Measurements from ENCODE around the gene COL26A1. TPM values are rescaled to one million over a fixed set of nuclear protein-coding genes. Genes with fewer than 3 reads are reported as not detected.
"Not testable (repeated sequence)": the region's sequence is repeated elsewhere in the genome, so short reads cannot be mapped to it uniquely, and the experiment has no call there.

Gene COL26A1
- total RNA-seq, 1 donor from 2014 or later = 0.11 TPM

DNA sequence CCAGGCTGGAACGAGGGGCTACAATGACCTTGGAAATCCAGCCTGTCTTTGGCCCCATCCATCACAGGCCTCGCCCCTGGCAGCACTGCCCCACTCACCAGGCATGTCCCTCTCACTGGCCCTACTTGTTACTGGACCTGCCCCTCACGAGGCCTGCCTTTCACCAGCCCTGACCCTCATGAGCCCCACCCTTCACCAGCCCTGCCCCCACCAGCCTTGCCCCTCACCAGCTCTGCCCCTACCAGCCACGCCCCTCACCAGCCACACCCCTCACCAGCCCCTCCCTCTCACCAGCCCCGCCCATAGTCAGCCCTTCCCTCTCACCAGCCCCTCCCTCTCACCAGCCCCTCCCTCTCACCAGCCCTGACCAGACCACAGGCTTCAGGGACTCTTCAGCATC, 57.8 kb downstream of the COL26A1 start:
- intact Hi-C loops (cut with micrococcal nuclease) = no loop called here
- H3K4me3 Mint-ChIP-seq (ENCODE audit: low read depth) = no peak overlapping the region
- H3K4me1 Mint-ChIP-seq (ENCODE audit: low read depth) = peaks cover 2% of the 10 kb centered on the region
- peaks cover 2% of the 10 kb centered on the region for H3K27me3 Mint-ChIP-seq (ENCODE audit: low read depth)
- no peak for DNase-seq (ENCODE audit: low spot score)
- H3K36me3 Mint-ChIP-seq (ENCODE audit: low read depth) = no peaks in the 10 kb centered on the region
- H3K27ac Mint-ChIP-seq = no peak overlapping the region
- no peaks in the 10 kb centered on the region for H3K9me3 Mint-ChIP-seq

DNA sequence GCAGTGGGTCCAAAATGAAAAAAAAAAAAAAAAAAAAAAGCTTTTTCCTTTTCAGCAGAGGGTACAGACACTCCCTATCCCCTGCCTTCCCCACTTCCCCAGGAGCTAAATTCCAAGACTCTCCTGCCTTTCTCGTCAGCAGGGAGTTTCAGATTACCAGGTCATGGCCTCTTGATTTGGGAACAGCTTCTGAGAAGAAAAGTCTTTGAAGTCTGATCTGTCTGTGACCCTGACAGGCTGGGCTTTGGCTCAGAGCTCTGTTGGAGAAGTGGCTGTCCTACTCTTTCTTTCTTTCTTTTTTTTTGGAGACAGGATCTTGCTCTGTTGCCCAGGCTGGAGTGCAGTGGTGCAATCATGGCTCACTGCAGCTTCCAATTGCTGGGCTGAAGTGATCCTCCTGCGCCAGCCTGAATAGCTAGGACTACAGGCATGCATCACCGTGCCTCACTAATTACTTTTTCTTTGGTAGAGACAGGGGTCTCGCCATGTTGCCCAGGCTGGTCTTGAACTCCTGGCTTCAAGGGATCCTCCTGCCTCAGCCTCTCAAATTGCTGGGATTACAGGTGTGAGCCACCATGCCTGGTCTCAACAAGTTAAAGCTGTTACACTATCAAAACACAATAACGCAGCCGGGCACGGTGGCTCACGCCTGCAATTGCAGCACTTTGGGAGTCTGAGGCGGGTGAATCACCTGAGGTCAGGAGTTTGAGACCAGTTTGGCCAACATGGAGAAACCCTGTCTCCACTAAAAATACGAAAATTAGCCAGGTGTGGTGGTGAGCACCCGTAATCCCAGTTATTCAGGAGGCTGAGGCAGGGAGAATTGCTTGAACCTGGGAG, 59.9 kb downstream of the COL26A1 start:
- Mint-ChIP-seq H3K4me3 (ENCODE audit: low read depth) (no peak overlapping the region), H3K27ac (no peak overlapping the region), H3K9me3 (no peaks in the 10 kb centered on the region), H3K27me3 (ENCODE audit: low read depth) (peaks cover 2% of the 10 kb centered on the region), H3K4me1 (ENCODE audit: low read depth) (peaks cover 2% of the 10 kb centered on the region), H3K36me3 (ENCODE audit: low read depth) (no peaks in the 10 kb centered on the region)
- intact Hi-C loops (cut with micrococcal nuclease) = no loop called here
- no peak for DNase-seq (ENCODE audit: low spot score)

DNA sequence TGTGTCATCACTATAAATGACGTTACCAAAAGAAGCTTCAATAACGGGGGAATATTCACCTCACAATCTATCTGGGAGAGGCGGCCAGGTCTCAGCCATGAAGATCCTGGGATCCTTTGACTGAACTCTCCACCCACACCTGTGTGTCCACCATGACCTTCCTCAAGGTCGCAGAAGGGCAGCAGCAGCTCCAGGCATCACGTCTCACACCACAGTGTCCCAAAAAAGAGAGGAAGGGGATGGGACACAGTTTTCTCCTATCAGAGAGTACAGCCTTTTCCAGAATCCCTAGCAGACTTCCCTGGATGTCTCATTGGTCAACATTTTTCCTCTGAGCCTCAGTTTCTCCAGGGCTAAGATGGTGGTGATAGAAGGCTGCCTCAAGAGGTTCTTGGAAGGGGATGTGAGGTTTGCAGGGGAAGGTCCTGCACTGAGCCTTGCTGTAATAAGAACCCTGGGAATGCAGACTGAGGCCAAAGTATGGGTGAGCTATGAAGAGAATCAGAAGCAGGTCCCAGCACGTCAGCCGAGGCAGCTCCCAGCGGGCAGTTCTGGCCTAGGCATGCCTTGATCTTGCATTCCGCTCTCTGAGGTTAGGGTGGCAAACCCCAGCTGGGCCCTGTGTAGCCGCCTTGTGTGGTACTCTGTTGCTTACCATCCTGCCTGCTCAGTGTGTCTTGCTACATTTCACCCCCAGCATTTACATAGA, 63.8 kb downstream of the COL26A1 start:
- Mint-ChIP-seq H3K27ac (no peak overlapping the region), H3K27me3 (ENCODE audit: low read depth) (peaks cover 10% of the 10 kb centered on the region), H3K9me3 (no peaks in the 10 kb centered on the region), H3K4me1 (ENCODE audit: low read depth) (peaks cover 5% of the 10 kb centered on the region), H3K4me3 (ENCODE audit: low read depth) (no peak overlapping the region), H3K36me3 (ENCODE audit: low read depth) (no peaks in the 10 kb centered on the region)
- DNase-seq (ENCODE audit: low spot score) = no peak
- intact Hi-C loops (cut with micrococcal nuclease) = no loop called here

DNA sequence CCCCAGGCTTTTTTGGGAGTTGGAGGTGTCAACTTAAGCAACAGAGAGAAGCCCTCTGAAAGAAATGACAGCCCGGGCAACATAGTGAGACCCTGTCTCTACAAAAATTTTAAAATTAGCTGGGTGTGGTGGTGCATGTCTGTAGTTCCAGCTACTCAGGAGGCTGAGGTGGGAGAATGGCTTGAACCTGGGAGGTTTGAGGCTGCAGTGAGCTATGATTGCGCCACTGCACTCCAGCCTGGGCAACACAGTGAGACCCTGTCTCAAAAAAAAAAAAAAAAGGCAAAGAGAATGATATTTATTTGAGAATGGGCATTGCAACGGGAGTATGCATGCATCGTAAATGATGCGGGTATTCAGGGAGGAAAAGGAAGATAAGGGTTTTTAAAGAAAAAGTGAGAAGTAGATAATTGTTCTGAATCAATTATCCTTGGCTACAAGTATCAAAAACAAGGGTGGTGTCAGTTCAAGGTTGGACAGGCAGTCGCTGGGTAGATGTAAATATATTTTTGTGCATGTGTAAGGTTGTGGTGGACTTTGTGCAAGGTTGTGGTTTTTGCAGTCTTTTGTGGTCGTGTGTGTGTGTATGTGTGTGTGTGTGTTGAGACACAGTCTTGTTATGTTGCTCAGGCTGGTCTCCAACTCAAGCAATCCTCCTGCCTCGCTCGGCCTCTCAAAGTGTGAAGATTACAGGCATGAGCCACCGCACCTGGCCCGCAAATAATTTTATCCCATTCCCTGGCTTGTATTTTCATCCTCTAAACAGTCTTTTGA, 65.6 kb downstream of the COL26A1 start:
- Mint-ChIP-seq H3K27ac (no peak overlapping the region), H3K27me3 (ENCODE audit: low read depth) (peaks cover 14% of the 10 kb centered on the region), H3K4me1 (ENCODE audit: low read depth) (peaks cover 5% of the 10 kb centered on the region), H3K9me3 (no peaks in the 10 kb centered on the region), H3K4me3 (ENCODE audit: low read depth) (no peak overlapping the region), H3K36me3 (ENCODE audit: low read depth) (no peaks in the 10 kb centered on the region)
- no peak for DNase-seq (ENCODE audit: low spot score)
- intact Hi-C loops (cut with micrococcal nuclease) = no loop called here

DNA sequence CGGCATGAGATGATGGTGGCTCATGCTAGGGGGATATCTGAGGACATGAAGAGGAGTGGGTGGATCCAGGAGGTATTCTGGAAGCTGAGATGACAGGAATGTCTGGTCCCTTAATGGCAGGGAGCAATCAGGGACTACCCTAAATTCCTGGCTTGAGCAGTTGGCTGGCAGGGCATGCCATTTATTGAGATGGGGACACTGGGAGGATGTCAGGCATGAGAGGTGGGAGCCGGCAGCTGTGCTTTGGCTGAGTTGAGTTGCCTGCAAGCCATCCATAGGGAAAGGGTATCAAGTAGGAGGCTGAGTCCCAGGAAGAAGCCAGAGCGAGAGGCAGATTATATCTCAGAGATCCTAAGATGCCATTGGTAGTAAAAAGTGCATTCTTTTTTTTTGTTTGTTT, 69.6 kb downstream of the COL26A1 start:
- DNase-seq (ENCODE audit: low spot score) = no peak
- Mint-ChIP-seq H3K27ac (no peak overlapping the region), H3K9me3 (no peaks in the 10 kb centered on the region), H3K4me1 (ENCODE audit: low read depth) (peaks cover 5% of the 10 kb centered on the region), H3K36me3 (ENCODE audit: low read depth) (no peaks in the 10 kb centered on the region), H3K4me3 (ENCODE audit: low read depth) (no peak overlapping the region), H3K27me3 (ENCODE audit: low read depth) (peaks cover 15% of the 10 kb centered on the region)
- intact Hi-C loops (cut with micrococcal nuclease) = no loop called here

DNA sequence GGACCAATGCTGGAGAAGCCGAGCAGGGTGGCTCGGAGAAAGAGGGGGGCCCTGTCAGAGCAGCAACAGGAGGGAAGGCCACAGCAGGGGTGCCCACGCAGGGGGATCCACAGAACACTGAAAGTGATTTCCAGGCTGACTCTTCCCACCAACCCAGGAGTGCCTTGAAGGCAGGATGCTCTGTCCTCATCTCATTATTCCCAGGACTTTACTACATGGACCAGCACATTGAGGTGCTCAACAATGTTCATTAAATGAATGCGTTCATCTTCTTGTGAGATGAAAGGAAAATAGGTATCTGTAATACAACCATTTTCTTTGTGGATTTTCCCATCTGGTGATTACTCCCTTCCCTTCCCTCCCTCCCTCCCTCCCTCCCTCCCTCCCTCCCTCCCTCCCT, 71.0 kb downstream of the COL26A1 start:
- Mint-ChIP-seq H3K36me3 (ENCODE audit: low read depth) (no peaks in the 10 kb centered on the region), H3K9me3 (no peaks in the 10 kb centered on the region), H3K27me3 (ENCODE audit: low read depth) (peaks cover 9% of the 10 kb centered on the region), H3K4me1 (ENCODE audit: low read depth) (no peaks in the 10 kb centered on the region), H3K27ac (no peak overlapping the region), H3K4me3 (ENCODE audit: low read depth) (no peak overlapping the region)
- DNase-seq (ENCODE audit: low spot score) = no peak
- intact Hi-C loops (cut with micrococcal nuclease) = no loop called here

DNA sequence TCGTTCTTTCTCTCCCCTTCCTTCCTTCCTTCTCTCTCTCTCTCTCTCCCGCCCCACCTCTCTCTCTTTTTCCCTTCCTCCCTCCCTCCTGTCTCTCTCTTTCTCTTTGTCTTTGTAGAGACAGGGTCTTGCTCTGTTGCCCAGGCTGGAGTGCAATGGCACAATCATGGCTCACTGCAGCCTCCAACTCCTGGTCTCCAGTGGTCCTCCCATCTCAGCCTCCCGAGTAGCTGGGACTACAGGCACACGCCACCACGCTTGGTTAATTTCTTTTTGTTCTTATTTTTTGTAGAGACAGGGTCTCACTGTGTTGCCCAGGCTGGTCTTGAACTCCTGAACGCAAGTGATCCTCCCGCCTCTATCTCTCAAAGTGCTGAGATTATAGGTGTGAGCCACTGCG, 71.5 kb downstream of the COL26A1 start:
- H3K4me3 Mint-ChIP-seq (ENCODE audit: low read depth); H3K27ac Mint-ChIP-seq; intact Hi-C loops (cut with micrococcal nuclease); H3K36me3 Mint-ChIP-seq (ENCODE audit: low read depth); H3K27me3 Mint-ChIP-seq (ENCODE audit: low read depth); H3K9me3 Mint-ChIP-seq; DNase-seq (ENCODE audit: low spot score); H3K4me1 Mint-ChIP-seq (ENCODE audit: low read depth): not testable (repeated sequence)

DNA sequence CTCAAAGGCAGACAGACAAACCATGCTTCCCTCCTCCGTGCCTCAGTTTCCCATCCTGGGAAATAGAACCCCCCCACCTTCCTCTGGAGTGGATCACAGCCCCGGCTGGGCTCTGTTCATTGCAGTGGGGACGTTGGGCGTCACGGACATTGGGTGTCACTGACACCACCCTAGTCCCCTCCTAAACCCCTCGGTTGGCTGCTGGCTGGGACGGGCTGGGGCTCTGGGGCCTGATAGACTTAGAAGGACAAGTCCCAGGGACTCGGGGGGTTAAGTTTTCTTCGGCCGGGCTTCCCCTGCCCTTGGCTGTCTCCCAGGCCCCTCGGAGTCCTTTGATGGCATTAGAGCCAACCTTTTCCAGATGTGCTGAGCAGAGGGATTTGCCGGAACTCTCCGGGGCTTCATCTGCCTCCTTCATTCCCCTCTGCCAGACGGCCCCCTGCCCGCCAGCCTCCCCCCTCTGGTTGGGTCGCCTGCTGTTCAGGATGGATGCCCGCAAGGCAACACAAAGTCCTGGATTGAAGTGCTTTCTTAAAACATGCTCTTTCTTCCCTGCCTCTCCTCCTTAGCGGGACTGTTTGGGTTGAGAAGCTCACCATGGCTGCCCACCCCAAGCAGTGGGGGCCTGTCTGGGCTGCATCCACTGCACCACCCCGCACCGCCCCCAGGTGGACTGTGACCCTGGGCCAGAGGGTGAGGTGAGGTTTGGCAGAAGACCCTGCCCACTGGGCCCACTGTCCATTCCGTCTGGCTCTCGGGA, 73.0 kb downstream of the COL26A1 start:
- intact Hi-C loops (cut with micrococcal nuclease) = no loop called here
- DNase-seq (ENCODE audit: low spot score) = no peak
- no peaks in the 10 kb centered on the region for H3K36me3 Mint-ChIP-seq (ENCODE audit: low read depth)
- peaks cover 7% of the 10 kb centered on the region for H3K27me3 Mint-ChIP-seq (ENCODE audit: low read depth)
- no peaks in the 10 kb centered on the region for H3K4me1 Mint-ChIP-seq (ENCODE audit: low read depth)
- no peak overlapping the region for H3K27ac Mint-ChIP-seq
- H3K4me3 Mint-ChIP-seq (ENCODE audit: low read depth) = no peak overlapping the region
- no peaks in the 10 kb centered on the region for H3K9me3 Mint-ChIP-seq

DNA sequence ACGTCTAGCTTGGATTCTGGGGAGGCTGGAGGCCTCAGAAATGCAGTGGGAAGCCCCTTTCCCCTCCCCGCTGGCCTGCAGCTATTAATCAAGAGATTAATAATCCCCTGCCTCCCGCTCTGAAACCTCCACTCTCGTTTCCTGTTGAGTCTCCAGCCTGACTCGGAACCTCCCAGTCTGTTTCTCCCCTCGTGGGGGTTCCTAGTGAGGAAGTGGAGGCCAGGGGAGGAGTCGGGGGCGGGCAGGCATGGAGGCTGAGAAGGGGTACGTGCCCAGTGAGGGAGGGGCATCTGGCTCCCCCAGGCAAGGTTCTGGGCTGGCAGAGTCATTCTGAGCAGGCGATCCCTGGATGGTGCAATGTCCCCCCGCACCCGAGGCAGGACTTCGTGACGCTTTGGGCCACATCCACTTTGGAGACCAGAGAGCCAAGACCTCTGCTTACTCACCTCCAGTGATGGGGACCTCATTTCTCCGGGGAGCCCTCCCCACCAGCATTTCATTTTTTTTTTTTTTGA, 73.6 kb downstream of the COL26A1 start:
- H3K9me3 Mint-ChIP-seq = no peaks in the 10 kb centered on the region
- no peak overlapping the region for H3K27ac Mint-ChIP-seq
- intact Hi-C loops (cut with micrococcal nuclease) = no loop called here
- H3K36me3 Mint-ChIP-seq (ENCODE audit: low read depth) = no peaks in the 10 kb centered on the region
- no peak overlapping the region for H3K4me3 Mint-ChIP-seq (ENCODE audit: low read depth)
- H3K4me1 Mint-ChIP-seq (ENCODE audit: low read depth) = no peaks in the 10 kb centered on the region
- no peak for DNase-seq (ENCODE audit: low spot score)
- peaks cover 7% of the 10 kb centered on the region for H3K27me3 Mint-ChIP-seq (ENCODE audit: low read depth)

DNA sequence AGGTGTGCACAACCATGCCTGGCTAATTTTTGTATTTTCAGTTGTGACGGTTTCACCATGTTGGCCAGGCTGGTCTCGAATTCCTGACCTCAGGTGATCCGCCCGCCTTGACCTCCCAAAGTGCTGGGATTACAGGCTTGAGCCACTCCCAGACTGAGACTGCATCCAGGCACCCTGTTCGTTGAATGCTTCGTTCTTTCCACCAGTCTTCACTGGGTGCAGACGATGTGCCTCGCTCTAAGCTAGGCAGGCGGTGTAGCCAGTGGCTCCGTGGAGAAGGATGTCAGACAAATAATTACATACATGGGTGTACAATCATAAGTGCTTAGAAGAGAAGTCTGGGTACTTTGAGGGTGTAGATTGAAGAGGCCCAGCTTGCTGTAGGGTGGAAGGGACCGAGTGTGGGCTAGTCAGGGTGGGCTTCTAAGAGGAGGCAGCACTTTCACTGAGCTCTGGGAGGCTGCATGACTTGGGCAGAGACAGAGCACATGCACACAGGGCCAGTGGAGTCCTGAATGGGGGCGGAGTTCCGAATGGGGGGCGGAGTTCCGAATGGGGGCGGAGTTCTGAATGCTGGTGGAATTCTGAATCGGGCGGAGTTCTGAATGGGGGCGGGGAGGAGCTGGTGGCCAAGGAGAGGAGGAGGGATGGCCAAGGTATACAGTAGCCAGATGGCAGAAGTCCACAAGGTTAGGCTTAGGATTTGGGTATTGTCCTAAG, 74.3 kb downstream of the COL26A1 start:
- Mint-ChIP-seq H3K27me3 (ENCODE audit: low read depth) (peaks cover 7% of the 10 kb centered on the region), H3K27ac (no peak overlapping the region), H3K4me1 (ENCODE audit: low read depth) (peaks cover 4% of the 10 kb centered on the region), H3K4me3 (ENCODE audit: low read depth) (no peak overlapping the region), H3K36me3 (ENCODE audit: low read depth) (no peaks in the 10 kb centered on the region), H3K9me3 (no peaks in the 10 kb centered on the region)
- DNase-seq (ENCODE audit: low spot score) = no peak
- intact Hi-C loops (cut with micrococcal nuclease) = no loop called here

DNA sequence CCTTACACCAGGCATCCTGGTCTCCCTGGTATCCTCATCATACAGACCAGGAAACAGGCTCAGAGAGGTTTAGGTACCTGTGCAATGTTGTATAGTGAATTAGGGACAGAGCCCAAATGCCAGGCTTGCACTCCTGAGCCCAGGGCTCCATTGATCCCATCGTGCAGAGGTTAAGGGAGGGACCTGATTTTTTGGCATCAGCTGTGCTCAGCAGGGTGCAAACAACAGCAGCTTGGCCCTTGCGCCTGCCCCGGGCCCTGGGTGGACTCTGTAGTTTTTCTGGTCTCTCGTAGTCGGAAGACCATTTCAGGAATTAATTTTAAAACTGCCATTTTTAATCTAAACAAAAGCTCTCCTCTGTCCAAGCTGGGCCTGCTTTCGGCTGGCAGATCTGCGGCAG, 79.2 kb downstream of the COL26A1 start:
- H3K9me3 Mint-ChIP-seq = no peaks in the 10 kb centered on the region

More for the DNA sequence above, 79.2 kb downstream of the COL26A1 start:
- no peak for DNase-seq (ENCODE audit: low spot score)
- intact Hi-C loops (cut with micrococcal nuclease) = loop anchor here (5.0 to 10.0 kb wide), 2 partner anchors 63 to 80 kb away; partner anchors contain the start of gene COL26A1
- Mint-ChIP-seq H3K27ac (no peak overlapping the region), H3K36me3 (ENCODE audit: low read depth) (no peaks in the 10 kb centered on the region), H3K27me3 (ENCODE audit: low read depth) (peaks cover 6% of the 10 kb centered on the region), H3K4me1 (ENCODE audit: low read depth) (peaks cover 13% of the 10 kb centered on the region), H3K4me3 (ENCODE audit: low read depth) (no peak overlapping the region)
